Head of caudate nucleus (tissue), 42 donors: ENCODE measurements around the gene KRTAP9-9.
"Not testable (repeated sequence)": the region's sequence is repeated elsewhere in the genome, so short reads cannot be mapped to it uniquely, and the experiment has no call there.

Experiments used
- DNase-seq, 42 donors: peaks; one replicate each; pipeline versions ENCODE4 v3.0.0 to v3.0.0-alpha.2; 2020 to 2021; ENCODE audit warnings: mixed read lengths in 7 of 42
- intact Hi-C: fragments of 100-400 bp; cut with DNase I; formaldehyde crosslinking; loops from one replicate; pipeline ENCODE4 v1.15.0; 2022

The KRTAP9-9 gene

DNA sequence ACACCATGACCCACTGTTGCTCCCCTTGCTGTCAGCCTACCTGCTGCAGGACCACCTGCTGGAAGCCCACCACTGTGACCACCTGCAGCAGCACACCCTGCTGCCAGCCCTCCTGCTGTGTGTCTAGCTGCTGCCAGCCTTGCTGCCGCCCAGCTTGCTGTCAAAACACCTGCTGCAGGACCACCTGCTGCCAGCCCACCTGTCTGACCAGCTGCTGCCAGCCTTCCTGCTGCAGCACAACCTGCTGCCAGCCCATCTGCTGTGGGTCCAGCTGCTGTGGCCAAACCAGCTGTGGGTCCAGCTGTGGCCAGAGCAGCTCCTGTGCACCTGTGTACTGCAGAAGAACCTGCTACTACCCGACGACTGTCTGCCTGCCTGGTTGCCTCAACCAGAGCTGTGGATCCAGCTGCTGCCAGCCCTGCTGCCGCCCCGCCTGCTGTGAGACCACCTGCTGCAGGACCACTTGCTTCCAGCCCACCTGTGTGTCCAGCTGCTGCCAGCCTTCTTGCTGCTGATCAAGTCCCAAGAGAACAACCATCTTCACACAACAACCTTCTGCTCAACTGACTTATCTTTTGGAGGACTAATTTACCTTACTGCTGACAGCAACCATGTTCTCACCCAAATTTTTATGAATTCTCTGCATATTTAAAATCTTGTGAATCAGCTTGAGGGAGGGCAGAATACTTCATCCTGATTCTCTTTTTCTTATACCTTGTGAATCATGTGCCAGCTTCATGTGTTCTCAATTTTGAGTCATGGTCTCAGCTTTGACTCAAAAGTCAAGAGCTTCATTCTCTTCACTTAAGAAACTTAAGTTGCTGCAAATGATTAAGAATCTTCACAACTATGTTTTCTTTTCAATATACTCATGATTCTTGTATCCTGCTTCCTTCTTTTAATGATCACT lies at the start of gene KRTAP9-9:
KRTAP9-9 (plus strand) TSS at position 4 of the 910 bp plus-strand sequence.
- intact Hi-C loops, DNase-seq: not testable (repeated sequence)

DNA sequence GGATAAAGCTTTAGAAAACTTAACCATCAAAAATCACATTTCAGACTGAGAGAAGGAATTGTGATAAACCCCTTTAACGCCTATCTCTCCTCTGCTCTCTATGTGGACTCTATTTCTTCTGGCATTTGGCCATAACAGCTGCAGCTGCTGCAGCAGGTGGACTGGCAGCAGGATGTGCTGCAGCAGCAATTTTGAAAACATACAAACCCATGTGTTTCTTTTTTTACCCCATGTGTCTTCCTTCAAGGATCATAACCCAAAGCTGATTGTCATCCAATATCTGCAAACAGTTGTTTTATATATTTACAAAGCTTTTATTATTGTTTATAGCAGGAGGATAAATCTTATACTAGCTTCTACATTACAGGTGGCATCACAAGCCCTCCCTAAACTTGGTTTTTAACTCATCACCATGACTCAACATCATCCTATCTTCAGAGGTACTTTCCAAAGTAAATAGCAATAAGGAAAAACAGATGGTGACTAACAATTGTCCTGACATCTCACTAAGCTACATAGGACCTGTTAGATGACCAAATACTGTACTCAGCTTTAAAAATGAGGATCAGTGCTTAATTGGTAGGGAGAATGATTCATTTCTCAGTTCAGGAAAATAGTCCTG lies 43.2 kb upstream of the KRTAP9-9 start:
- intact Hi-C loops: no loop called here
- DNase-seq: no peak

DNA sequence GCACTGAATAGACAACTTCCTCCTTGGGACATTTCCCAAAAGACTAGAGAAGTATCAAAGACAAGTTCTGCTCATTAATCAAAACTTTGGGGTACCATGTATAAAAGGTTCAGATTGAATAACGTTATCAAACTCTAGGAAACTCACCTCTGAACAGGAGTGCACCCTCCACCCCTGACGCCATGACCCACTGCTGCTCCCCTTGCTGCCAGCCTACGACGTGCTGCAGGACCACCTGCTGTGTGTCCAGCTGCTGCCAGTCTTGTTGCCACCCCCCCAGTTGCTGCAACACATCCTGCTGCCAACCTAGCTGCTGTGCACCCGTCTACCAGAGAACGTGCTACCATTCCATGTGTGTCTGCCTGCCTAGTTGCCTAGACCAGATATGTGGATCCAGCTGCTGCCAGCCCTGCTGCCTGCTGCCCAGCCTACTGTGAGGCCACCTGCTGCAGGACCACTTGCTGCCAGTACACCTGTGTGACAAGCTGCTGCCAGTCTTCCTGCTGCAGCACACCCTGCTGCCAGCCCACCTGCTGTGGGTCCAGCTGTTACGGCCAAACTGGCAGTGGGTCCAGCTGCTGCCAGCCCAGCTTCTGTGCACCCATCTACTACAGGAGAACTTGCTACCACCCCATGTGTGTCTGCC lies 42.5 kb upstream of the KRTAP9-9 start:
- intact Hi-C loops: no loop called here
- no peak for DNase-seq

DNA sequence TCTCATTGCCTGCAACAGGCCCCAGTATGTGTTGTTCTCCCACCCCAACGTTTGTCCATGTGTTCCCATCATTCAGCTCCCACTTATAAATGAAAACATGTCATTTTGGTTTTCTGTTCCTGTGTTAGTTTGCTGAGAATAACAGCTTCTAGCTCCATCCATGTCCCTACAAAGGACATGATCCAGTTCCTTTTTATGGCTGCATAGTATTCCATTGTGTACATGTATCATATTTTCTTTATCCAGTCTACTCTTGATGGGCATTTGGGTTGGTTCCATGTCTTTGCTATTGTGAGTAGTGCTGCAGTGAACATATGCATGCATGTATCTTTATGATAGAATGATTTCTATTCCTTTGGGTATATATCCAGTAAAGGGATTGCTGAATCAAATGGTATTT lies 39.5 kb upstream of the KRTAP9-9 start:
- no peak for DNase-seq
- intact Hi-C loops: no loop called here

DNA sequence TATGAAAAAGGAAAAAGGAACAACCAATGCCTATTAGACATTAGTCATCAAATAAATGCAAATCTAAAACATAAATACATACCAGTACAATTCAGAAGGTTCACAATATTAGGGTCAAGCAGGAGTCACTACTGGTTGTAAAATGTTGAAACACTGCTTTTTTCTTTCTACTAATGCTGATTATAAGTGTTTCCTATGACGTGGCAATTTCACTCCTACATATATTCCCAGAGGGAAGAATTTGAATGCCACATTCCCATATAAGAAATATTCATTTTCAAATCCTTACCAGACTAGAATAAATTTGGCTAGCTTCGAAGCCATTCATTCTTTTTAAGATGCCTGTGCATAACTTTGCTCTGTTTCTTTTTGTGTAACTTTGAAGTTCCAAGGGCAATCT lies 31.4 kb upstream of the KRTAP9-9 start:
- intact Hi-C loops: no loop called here
- DNase-seq: no peak

DNA sequence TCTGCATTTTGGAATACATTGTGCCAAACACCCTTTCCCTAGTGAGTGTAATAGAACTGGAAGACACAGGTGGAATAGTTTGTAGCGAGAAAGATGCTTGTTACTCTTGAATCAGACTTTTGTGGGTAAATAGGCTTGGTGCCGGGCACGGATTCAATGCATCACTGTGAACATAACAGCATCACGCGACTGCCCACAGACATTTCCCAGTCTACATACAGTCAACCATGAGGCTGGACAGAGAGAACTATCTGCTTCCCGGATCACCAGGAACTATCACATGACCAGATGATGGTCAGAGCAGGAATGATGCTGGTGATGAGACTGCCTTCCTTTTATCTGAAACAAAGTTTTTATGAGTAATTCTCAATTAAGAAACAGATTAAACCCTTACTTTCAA lies 29.1 kb upstream of the KRTAP9-9 start:
- DNase-seq: no peak
- intact Hi-C loops: no loop called here

DNA sequence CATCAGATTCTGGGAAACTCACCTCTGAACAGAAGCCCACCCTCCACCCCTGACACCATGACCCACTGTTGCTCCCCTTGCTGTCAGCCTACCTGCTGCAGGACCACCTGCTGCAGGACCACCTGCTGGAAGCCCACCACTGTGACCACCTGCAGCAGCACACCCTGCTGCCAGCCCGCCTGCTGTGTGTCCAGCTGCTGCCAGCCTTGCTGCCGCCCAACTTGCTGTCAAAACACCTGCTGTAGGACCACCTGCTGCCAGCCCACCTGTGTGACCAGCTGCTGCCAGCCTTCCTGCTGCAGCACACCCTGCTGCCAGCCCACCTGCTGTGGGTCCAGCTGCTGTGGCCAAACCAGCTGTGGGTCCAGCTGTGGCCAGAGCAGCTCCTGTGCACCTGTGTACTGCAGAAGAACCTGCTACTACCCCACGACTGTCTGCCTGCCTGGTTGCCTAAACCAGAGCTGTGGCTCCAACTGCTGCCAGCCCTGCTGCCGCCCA lies 28.5 kb upstream of the KRTAP9-9 start, which contains the start of gene KRTAP9-2:
KRTAP9-2 (plus strand) TSS at position 51 of the 498 bp plus-strand sequence; CDS start at position 58, 7 bp downstream.
- DNase-seq, intact Hi-C loops: not testable (repeated sequence)

DNA sequence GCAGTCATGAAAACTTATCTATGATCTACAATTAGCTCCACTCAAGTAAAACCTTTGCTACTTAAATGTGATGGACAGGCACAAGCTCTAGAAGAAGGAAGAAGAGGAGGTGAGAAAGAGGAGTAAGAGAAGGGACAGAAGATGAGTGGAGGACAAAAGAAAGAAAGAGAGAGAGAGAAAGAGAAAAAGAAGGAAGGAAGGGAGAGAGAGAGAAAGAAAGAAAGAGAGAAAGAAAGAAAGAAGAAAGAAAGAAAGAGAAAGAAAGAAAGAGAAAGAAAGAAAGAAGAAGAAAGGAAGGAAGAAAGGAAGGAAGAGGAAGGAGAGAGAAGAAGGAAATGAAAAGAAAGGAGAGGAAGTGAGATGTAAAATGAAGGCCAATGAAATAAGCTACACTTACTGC lies 25.1 kb upstream of the KRTAP9-9 start:
- DNase-seq: no peak
- intact Hi-C loops: no loop called here

DNA sequence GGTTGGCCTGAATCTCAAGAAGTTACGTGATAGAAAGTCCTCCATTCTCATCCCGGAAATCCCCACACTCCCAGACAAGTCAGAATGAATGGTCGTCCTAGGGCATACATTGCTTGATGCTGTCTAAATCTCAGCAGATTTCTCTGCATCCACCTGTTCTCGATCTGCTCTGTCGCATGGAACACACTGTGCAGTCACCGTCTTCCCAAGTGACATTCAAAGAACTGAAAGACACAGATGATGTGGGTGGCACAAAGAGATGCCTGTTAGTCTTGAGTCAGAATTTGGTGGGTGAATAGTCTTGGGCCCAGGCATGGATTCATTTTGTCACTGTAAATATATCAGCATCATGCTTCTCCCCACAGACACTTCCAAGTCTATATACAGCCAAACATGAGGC lies 23.5 kb upstream of the KRTAP9-9 start:
- intact Hi-C loops: no loop called here
- DNase-seq: peak in 19 of 42 donors; percentile 7 to 64 (median 30)

DNA sequence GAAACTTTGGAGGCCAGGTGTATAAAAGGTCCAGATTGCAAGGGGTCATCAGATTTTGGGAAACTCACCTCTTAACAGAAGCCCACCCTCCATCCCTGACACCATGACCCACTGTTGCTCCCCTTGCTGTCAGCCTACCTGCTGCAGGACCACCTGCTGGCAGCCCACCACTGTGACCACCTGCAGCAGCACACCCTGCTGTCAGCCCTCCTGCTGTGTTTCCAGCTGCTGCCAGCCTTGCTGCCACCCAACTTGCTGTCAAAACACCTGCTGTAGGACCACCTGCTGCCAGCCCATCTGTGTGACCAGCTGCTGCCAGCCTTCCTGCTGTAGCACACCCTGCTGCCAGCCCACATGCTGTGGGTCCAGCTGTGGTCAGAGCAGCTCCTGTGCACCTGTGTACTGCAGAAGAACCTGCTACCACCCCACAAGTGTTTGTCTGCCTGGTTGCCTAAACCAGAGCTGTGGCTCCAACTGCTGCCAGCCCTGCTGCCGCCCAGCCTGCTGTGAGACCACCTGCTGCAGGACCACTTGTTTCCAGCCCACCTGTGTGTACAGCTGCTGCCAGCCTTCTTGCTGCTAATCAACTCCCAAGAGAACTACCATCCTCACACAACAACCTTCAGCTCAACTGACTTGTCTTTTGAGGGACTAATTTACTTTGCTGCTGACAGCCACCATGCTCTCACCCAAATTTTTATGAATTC lies 22.6 kb upstream of the KRTAP9-9 start, which contains the start of gene KRTAP9-3:
KRTAP9-3 (plus strand) TSS at position 51 of the 707 bp plus-strand sequence; CDS start at position 104, 53 bp downstream.
- intact Hi-C loops, DNase-seq: not testable (repeated sequence)

DNA sequence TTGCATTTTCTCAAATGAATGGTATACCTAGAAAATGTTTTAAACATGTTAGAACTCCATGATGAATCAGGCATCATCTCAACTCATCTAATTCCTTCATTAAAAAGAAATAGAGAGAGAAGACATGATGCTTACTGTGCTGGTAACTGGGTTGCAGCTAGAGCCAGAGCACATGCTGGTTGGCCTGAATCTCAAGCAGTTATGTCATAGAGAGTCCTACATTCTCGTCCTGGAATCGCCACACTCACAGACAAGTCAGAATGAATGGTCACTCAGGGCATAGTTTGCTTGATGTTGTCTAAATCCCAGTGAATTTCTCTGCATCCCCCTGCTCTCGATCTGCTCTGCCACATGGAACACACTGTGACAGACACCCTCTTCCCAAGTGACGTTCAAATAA lies 18.1 kb upstream of the KRTAP9-9 start:
- DNase-seq: not testable (repeated sequence)

DNA sequence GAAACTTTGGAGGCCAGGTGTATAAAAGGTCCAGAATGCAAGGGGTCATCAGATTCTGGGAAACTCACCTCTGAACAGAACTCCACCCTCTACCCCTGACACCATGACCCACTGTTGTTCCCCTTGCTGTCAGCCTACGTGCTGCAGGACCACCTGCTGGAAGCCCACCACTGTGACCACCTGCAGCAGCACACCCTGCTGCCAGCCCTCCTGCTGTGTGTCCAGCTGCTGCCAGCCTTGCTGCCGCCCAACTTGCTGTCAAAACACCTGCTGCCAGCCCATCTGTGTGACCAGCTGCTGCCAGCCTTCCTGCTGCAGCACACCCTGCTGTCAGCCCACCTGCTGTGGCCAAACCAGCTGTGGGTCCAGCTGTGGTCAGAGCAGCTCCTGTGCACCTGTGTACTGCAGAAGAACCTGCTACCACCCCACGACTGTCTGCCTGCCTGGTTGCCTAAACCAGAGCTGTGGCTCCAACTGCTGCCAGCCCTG lies 17.2 kb upstream of the KRTAP9-9 start, which contains the start of gene KRTAP9-8:
KRTAP9-8 (plus strand) TSS at position 51 of the 489 bp plus-strand sequence; CDS start at position 104, 53 bp downstream.
- intact Hi-C loops: not testable (repeated sequence)

More for the DNA sequence above, 18.1 kb upstream of the KRTAP9-9 start:
- intact Hi-C loops: not testable (repeated sequence)

DNA sequence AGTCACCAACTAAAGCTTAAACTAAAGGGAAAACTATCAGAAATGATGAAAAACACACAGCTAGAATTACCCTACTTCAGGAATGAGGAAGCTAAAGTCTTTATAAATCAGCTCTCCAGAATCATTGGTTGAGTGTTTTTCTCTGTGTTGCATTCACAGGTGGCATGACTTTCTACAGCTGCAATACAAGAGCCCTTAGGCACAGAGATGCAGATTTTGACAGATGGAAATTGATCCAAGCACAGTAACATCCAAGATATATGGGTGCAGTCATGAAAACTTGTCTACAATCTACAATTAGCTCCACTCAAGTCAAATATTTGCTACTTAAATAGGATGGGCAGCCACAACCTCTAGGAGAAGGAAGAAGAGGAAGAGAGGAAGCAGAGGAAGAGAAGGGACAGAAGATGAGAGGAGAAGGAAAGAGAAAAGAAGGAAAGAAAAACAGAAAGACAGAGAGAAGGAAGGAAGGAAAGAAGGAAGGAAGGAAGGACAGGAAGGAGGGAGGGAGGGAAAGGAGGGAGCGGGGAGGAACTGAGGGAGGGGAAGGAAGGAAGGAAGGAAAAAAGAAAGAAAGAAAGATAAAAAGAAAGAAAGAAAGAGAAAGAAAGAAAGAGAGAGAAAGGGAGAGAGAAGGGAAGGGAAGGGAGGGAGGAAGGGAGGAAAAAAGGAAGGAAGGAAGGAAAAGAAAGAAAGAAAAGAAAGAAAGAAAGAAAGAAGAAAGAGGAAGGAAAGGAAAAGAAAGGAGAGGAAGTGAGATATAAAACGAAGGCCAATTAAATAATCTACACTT lies 8.0 kb upstream of the KRTAP9-9 start:
- intact Hi-C loops, DNase-seq: not testable (repeated sequence)

More for the DNA sequence above, 17.2 kb upstream of the KRTAP9-9 start, which contains the start of gene KRTAP9-8:
- DNase-seq: not testable (repeated sequence)

DNA sequence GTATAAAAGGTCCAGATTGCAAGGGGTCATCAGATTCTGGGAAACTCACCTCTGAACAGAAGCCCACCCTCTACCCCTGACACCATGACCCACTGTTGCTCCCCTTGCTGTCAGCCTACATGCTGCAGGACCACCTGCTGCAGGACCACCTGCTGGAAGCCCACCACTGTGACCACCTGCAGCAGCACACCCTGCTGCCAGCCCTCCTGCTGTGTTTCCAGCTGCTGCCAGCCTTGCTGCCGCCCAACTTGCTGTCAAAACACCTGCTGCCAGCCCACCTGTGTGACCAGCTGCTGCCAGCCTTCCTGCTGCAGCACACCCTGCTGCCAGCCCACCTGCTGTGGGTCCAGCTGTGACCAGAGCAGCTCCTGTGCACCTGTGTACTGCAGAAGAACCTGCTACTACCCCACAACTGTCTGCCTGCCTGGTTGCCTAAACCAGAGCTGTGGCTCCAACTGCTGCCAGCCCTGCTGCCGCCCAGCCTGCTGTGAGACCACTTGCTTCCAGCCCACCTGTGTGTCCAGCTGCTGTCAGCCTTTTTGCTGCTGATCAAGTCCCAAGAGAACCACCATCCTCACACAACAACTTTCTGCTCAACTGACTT lies 5.4 kb upstream of the KRTAP9-9 start, which contains the start of gene KRTAP9-4:
KRTAP9-4 (plus strand) TSS at position 51 of the 604 bp plus-strand sequence; CDS start at position 85, 34 bp downstream.
- intact Hi-C loops, DNase-seq: not testable (repeated sequence)

DNA sequence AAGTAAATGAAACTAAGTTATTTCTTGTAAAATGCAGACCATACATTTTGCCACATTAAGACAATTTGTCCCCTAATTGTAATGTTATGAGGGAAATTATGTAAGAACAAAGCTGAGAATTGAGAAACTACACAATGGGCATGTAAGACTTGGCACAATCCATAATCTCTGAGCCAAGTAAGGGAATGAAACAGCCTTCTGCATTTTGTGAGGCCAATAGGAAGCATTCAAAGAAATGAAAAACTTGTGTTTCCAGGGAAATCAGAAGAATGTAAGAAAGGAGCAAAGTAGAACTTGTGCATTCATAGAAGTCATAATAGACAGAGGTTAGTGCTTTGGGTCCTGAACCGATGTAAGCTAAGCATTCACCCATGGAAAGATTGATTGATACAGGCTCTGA lies 3.9 kb upstream of the KRTAP9-9 start:
- intact Hi-C loops: no loop called here
- no peak for DNase-seq

DNA sequence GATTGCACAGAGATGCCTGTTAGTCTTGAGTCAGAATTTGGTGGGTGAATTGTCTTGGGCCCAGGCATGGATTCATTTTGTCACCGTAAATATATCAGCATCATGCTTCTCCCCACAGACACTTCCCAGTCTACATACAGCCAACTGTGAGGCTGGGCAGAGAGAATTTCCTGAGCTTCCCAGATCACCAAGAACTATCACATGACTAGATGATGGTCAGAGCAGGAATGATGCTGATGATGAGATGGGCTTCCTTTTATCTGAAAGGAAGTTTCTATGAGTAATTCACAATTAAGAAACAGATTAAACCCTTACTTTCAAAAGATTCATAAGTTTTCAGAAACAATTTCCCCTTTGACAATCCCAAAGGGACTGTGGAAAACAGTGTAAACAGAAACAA lies 323 bp upstream of the KRTAP9-9 start:
- DNase-seq: no peak
- intact Hi-C loops: no loop called here

DNA sequence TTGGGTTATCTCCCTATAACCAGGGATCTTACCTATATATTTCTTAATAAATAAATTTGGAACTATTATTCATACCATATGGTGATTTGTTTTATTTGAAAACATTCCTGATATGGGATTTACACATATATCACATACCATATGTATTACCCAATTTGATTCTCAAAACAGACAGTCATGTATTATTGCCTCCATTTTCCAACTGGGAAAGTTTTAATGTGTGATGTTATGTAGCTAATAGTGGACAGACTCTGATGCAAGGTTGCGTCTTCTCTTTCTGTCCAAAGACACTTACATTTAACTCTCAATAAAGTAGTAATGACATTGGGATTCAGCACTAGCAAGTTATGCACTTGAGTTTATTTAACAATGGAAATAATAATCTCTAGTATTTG lies 1.1 kb downstream of the KRTAP9-9 start:
- intact Hi-C loops: no loop called here
- DNase-seq: no peak
